HG03135 (cell line): ENCODE results near the gene CEBPZ.
"Not testable (repeated sequence)": the region's sequence is repeated elsewhere in the genome, so short reads cannot be mapped to it uniquely, and the experiment has no call there.

ENCODE experiments used
- ATAC-seq: cut with Tn5 transposase; IDR thresholded peaks from one replicate; pipeline ENCODE4 v1.9.1; 2021; ENCODE audit warnings: mild to moderate bottlenecking, moderate library complexity; ENCODE audit not compliant: unreplicated experiment

The CEBPZ gene

DNA sequence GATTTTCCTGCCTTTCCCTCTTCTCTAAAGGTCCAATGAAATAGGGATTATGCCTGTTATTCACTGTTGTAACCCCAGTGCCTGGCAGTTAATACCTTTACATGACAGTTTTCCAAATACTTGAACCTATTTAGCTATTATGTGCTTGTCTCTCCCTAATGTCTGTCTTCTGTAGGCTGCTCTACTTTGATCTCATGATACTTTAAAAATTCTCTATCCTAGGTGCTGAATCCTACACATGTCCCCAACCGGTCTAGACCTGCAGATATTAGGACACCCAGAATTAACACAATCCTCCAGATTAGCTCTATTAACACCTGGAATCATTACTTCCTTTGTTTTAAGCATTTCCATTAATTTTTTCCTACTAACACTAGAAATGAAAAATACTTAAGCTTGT is 7.3 kb downstream of the CEBPZ start:
- no peak for ATAC-seq

DNA sequence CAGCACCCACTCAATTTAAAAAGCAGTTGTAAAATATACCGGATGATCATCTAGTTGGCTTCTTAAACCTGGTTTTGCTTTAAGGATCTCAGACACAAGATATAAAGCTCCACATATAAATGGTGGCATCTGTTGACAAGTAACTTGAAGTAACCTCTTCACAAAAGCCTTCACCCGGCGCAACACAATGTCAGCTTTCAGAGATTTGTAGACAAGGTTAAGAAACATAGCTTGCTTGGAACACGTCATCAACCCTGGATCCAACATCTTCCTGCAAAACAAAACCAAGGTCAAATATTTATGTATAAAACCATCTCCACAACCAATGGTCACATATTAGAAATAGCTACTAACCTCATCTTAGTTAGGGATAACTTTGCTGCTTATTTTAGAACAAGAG is 8.3 kb downstream of the CEBPZ start:
- ATAC-seq: no peak

DNA sequence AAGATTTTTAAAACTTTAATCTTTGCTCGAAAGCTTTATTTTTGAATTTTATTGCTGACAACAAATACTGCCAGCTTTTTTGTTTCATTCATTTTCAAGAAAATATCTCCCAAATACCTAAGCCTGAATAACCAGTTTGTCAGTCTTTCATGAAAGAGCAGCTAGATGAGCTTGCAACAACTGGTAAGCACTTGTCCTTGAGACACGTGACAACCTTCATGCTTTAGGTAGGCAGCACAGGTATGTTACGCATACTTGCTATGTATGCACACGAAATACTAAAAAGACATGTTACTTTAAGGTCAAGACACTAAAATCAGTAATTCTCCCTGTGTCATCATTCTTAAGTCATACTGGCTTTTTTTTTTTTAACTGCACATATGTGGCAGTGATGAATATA is 12.3 kb downstream of the CEBPZ start:
- no peak for ATAC-seq

DNA sequence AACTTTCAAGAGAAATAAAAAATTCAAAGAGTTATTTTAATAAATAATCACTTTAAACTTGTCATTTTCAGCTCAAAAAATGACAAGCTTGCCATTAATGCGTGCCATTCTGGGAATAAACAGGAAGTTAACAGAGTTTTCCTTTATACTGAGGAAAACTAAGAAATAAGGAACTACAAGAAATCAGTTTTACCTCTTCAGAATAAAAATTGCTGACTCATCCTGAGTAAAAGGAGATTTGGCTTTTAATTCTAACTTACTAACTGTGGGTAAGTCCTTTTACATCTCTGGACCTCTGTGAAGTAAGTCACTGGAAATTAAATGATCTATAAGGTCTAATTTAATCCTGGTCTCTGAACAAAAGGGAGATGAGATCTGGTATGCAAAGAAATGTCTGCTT is 16.1 kb downstream of the CEBPZ start:
- ATAC-seq: no peak

DNA sequence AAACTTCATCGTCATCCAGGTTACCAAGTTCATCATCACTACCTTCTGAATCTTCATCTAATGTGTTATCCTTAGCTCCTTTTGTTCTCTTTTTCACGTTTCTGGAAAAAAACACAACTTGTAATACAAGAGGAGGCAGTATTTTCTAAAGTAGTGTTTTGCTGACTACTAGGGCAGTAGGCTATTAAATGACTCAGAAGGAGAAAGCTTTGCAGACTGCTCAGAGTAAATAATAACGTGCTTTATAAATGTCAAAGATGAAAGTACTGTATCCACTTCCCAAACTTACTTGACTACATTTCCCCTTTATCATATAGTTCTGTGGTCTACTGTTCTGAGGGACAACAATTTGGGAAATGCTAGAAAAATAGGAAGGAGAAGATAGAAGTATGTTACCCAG is 19.5 kb downstream of the CEBPZ start:
- ATAC-seq: no peak

DNA sequence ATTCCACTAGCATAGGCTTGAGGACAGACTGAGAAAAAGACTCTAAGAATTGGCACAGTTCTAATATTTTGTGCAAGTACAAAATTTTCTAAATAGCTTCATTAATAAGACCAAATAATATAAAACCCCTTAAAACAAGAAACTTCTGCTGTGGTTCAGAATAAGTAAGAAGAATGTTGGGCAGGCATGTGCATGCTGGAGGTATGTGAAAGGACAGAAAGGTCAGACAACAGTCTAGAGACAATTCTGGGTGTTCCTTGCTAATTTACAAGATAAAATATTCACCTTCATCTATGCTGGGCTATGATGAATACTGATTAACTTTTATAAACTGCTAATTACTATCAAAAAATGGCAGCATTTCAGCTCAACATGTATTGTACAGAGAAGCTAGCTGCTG is 20.2 kb downstream of the CEBPZ start:
- no peak for ATAC-seq

DNA sequence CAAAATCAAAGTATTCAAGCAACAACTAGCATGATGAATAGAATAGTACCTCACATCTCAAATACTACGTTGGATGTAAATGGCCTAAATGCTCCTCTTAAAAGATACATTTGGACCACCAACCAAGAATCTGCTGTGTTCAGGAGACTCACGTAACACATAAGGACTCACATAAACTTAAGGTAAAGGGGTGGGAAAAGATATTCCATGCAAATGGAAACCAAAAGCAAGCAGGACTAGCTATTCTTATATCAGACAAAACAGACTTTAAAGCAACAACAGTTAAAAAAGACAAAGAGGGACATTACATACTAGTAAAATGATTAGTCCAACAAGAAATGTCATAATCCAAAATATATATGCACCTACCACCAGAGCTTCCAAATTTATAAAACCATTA is 24.6 kb downstream of the CEBPZ start:
- not testable (repeated sequence) for ATAC-seq

DNA sequence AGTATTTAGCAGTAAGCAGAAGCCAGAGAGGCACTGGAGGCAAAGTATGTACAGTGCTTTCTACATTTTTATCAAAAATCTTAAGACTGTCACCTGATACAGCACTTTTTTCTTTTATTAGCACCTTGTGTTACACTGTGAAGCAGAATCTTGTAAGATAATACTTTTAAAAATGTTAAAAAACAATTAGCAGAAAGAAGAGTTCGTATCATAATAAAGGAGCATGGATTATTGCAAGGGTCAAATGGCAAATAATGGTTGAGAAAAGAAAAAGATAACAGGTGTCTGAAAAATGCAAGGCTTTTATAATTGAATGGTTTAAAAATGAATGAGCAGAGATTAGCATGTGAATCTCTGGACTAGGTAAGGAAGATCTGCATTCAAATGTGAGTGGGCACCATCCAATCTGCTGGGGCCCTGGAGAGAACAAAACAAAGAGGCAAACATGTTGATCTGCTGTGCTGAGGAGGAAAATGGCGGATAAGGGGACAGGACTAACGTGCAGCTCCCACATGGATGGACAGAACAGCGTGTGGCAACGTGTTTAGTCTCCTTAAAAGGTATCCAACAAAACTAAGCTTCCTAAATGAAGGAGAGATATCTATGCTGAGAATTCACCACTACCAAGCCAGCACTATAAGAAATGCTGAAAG is 25.6 kb downstream of the CEBPZ start:
- ATAC-seq: no peak

DNA sequence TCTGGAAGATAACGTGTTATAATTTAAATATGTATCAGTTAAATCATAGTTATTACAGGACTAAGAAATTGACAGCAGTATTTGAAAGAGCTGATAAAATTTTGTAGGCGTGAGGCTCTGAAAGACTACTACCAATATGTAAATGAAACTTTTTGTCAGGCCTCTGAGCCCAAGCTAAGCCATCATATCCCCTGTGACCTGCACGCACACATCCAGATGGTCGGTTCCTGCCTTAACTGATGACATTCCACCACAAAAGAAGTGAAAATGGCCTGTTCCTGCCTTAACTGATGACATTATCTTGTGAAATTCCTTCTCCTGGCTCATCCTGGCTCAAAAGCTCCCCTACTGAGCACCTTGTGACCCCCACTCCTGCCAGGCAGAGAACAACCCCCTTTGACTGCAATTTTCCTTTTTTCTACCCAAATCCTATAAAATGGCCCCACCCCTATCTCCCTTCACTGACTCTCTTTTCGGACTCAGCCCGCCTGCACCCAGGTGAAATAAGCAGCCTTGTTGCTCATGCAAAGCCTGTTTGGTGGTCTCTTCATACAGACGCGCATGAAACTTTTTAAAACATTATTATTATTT is 26.2 kb downstream of the CEBPZ start:
- ATAC-seq: not testable (repeated sequence)

DNA sequence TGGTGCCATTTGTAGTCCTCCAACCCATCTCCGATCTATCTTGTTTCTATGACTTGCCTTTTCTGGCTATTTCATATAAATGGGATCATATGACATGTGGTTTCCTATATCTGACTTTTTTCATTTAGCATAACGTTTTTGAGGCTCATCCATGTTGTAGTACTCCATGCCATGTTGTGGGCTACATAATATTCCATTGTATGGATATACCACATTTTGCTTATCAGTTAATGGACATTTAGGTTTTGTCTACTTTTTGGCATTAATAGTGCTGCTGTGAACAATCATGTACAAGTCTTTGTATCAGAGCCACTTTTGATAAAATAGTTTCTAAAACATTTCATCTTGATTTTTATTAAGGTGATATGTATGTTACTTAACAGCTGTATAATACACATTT is 27.7 kb downstream of the CEBPZ start:
- ATAC-seq: no peak

DNA sequence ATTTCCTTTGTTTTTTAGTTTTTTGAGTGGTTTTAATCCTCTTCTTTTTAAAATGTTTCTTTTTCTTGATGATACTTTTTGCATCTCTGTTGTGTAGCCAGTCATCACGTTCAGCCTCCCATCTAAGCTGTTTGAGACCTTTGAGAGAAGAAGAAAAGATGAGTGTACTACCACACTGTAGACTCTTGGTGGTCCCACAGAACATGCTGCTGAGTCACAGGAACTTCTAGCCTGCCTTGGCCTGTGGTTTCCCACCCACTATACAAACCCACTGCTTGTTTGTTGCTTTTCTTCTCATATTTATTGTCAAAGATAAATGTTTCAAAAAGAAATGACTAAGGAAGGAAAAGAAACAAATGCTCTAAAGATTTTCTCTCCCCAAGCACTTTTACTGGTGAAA is 29.6 kb downstream of the CEBPZ start:
- ATAC-seq: no peak

DNA sequence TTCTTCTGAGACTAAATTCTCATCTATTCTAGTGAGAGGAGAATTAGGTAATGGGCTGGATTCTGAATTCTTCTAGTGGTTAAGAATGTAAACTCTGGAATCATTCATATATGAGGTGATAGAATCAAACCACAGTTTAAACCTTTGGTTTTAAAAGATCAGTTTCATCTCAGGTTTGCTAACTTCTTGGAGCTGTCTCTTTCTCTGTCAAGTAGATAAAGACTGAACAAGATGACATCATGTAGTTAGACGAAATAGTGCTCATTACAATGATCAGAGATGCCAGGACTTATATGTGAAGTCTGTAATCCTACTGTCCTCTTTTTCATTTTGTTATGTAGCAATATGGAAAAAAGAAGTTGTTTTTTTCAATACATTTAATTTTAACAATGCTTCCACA is 30.2 kb downstream of the CEBPZ start:
- no peak for ATAC-seq

DNA sequence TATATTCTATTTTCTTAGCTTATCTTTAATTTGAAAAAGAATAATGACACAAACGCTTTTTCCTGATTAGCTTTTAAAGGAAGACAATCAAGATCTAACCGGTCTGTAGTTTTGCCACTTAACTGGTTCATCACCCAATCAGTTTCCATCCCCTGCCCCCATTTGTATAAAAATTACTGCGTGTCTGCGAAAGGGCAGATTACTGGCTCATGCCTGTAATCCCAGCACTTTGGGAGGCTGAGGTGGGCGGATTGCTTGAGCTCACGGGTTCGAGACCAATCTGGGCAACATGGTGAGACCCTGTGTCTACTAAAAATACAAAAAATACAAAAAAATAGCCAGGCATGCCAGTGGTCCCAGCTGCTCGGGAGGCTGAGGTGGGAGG is 32.7 kb downstream of the CEBPZ start:
- no peak for ATAC-seq

DNA sequence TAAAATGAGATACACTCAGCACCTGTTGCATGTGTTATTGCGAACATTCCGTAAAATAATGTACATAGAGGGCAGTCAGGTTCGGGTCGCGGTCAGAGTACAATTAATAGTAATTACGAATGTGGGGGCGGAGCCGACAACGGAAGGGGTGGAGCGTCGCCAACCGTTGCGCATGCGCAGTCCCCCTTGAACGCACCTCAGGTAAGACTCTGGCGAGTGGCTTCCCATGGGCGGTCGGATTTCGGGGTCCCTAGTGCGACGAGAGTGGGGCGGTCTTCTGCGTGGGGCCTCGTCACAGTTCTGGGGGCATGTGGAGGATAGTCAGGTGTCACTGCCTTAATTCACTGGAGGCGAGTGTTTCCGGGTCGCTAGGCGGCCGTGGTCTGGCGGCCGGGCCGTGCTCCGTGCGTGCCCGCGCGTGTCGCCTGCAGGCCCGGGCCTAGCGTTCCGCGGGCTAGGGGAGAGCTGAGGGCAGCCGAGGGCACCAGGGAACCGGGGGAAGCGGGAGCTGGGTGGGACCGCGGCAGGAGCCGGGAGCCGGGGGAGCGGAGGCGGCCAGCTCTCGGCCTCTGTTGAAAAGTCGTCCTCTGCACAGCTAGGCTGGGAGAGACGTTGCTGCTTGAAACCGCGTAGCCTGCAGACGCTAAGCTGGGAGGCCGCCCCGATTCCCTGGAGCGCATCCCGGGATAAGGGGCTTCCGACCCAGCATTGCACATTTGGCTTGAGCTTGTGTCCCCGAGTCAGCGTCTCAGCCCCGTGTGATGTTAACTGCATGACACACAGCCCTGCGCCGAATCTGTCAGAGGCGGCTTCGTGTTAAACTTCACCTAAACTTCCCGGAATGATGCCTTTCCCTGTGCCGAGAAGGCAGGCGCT is 34.8 kb downstream of the CEBPZ start, which contains the start of gene CEBPZOS:
Gene CEBPZOS (plus strand): TSS at position 177 of the 876 bp plus-strand sequence. CDS start 3,209 bp downstream, outside the sequence.
- peak; percentile 73 for ATAC-seq

DNA sequence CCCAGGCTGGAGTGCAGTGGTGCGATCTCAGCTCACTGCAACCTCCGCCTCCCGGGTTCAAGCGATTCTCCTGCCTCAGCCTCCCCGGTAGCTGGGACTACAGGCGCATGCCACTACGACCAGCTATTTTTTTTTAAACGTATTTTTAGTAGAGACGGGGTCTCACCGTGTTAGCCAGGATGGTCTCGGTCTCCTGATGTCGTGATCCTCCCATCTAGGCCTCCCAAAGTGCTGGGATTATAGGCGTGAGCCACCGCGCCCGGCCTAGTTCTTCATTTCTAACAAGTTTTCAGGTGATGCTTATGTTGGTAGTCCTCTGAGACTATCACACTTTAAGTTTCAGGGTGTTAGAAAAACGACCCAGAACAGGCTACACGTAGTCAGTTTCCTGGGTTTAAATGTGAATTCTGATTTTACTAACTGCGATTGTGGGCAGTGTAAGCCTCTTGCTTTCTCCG is 35.5 kb downstream of the CEBPZ start:
- not testable (repeated sequence) for ATAC-seq

DNA sequence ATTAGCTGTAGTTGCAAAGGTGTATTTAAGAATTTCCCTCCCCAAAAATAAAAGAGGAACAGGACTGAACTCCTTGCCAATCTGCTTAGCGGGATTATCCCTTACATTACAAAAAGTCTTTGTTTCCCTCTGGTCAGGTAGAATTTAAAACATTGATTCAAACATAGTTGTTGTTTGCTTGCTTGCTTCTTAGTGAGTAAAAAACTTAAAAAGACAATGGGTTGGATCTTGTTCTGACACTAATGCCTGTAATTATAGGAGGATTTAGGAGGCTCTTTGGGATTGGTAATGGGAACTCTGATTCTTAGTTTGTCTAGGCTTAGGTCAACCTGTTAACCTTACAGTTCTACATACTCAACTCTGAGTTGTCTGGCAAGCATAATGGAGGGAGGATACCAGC is 38.8 kb downstream of the CEBPZ start:
- ATAC-seq: no peak

DNA sequence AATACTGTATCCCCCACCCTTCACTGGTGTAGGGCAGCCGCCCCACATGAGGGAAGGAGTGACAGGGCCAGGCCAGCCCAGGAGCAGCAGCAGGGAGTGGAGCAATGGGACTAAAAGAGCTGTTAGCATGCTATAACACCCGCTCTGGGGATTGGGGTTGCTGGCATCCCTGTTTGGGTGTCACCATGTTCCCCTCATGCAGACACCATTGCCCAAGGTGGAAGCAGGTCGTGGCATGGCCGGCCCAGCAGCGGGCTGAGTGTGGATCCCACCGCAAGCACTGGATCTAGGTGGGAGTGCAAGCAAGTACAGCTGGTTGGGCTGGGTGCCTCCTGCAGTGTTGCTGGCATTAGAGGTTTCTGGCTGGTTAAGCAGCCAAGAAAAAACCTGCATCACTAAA is 39.6 kb downstream of the CEBPZ start:
- ATAC-seq: no peak

DNA sequence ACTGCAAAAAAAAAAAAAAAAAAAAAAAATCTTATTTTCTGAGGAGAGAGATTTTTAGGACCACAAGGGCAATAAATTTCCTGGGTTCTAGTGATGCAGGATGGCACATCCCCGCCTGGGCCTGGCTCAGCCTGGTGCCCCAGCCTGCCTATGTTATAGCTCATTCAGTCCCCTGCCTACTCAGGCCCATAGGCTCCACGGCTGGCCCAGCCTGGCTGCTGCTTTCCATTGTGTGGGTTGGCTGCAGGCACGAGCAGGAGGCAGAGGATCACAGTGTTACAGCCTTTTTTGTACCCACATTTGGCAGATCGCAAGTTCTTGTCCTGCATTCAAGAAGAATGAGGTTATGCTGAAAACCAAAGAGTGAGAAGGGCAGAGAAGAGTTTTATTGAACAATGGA is 40.1 kb downstream of the CEBPZ start:
- ATAC-seq: no peak

DNA sequence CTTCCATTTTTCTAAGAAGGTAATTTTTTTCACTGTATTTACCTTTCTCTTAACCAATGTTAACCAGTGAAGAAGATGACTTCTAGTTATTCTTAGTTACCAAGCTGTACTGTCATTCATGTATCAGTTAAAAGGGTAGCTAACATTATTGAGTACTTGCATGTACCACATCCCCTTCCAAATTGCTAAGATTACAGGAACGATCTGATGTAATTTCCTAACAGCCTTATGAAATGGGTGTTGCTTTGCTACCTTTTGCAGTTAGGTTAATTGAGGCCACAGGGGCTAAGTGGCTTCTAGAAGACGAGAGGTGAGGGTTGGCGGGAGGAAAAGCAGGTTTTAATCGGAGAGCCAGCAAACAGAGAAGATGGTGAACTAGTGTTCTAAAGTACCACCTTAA is 41.1 kb downstream of the CEBPZ start:
- ATAC-seq: no peak

DNA sequence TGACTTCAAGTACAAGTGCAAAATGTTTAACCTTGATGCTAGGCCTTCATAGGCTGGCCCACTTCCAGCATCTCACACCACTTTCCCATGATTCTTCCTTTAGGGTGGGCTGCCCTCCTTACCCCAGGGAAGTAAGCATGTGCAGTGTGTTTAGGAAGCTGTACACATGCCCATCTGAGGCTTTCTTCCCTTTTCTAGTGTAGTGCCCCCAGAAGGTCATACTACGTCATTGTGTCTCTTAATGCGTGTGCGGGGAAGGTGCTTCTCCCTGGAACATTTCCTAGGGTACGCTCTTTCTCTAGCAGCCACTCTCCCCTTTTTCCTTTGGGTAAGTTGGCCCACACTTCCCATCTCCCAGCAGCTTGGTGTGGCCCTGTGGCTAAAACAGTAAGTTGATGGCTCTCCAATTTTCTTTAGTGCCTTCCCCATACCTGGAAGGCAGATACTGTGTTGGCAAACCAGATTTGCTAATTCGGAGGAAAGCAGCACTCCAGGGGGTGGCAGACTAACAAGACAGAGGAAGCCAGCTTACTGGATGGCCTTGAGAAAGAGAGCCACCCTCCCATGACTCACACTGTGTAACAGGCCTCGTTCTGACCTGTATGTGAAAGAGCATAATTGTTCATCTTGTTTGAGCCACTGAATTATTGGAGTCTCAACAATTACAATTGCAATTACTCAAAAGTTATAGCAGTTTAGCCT is 41.8 kb downstream of the CEBPZ start:
- ATAC-seq: no peak

DNA sequence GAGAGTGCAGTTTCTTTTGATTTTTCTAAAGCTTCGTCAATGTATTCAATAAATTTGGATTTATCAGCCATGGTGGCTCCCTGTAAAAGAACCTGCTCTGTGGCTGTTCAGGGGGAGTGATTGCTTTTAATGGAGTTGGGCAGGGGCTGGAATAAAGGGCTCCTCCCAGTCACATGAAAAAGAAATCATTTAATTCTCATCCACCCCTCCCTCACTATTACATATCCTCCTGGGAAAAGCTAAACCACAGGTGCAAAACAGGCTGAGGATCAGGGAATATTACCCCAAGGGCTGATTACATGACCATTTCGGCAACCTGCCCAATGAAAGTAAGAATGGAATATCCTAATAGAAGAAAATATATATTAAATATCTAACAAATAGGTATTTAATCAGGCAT is 42.8 kb downstream of the CEBPZ start, which contains the start of gene SULT6B1:
Gene SULT6B1 (minus strand): TSS at position 101 of the 400 bp plus-strand sequence. CDS start 30 bp downstream, at position 71.
- ATAC-seq: no peak
